M059J (cell line): ENCODE measurements around the gene PSMC3. TPM values are rescaled to one million over a fixed set of nuclear protein-coding genes. Genes with fewer than 3 reads are reported as not detected.

ENCODE experiments used
- DNase-seq: peaks from one replicate; pipeline ENCODE4 v3.0.0-alpha.2; 2012; ENCODE audit warnings: low read depth
- total RNA-seq: library from RNA; depleted of rRNA; stranded (reverse); fragments of >200 nt; shearing (Covaris generic); gene quantifications from 2 replicates; pipeline ENCODE4 v1.2.3, GENCODE V29; 2014

Gene PSMC3
- total RNA-seq, 1 experiment from 2014 or later = 294 TPM

GRCh38 chr11:47413908-47414684 lies 12.1 kb downstream of the PSMC3 start:
- no peak for DNase-seq

- DNase-seq = no peak
Observed at GRCh38 chr11:47413351-47413750, 12.9 kb downstream of the PSMC3 start.

GRCh38 chr11:47411884-47412746 lies 14.1 kb downstream of the PSMC3 start:
- peak; percentile 38 for DNase-seq

- no peak for DNase-seq
Observed at GRCh38 chr11:47410370-47411264, 15.6 kb downstream of the PSMC3 start.

GRCh38 chr11:47409440-47410369 lies 16.5 kb downstream of the PSMC3 start:
- peak; percentile 36 for DNase-seq

GRCh38 chr11:47408598-47409439 lies 17.4 kb downstream of the PSMC3 start:
- DNase-seq = peak; percentile 92

GRCh38 chr11:47407746-47408590 lies 18.3 kb downstream of the PSMC3 start, which contains the start of gene SLC39A13:
TSS of gene SLC39A13 (plus strand) at chr11:47408590. CDS start at chr11:47410095, 1,505 bp downstream.
- DNase-seq = peak; percentile 95

GRCh38 chr11:47406896-47407745 lies 19.1 kb downstream of the PSMC3 start:
- DNase-seq = no peak

GRCh38 chr11:47403571-47403970 lies 22.7 kb downstream of the PSMC3 start:
- DNase-seq = no peak

- no peak for DNase-seq
Observed at GRCh38 chr11:47403135-47403534, 23.1 kb downstream of the PSMC3 start.

GRCh38 chr11:47400768-47401279 lies 25.4 kb downstream of the PSMC3 start:
- no peak for DNase-seq

GRCh38 chr11:47399860-47400767 lies 26.1 kb downstream of the PSMC3 start:
- no peak for DNase-seq

GRCh38 chr11:47398551-47398950 lies 27.7 kb downstream of the PSMC3 start:
- no peak for DNase-seq

- no peak for DNase-seq
Observed at GRCh38 chr11:47398011-47398410, 28.2 kb downstream of the PSMC3 start.

GRCh38 chr11:47396049-47396320 lies 30.3 kb downstream of the PSMC3 start:
- DNase-seq = no peak

- no peak for DNase-seq
Observed at GRCh38 chr11:47395223-47396048, 30.8 kb downstream of the PSMC3 start.
